ENCODE measurements around the gene NRG2. TPM values are rescaled to one million over a fixed set of nuclear protein-coding genes. Genes with fewer than 3 reads are reported as not detected.

Gene NRG2
- total RNA-seq, 1 experiment from 2014 or later, result not detected

DNA sequence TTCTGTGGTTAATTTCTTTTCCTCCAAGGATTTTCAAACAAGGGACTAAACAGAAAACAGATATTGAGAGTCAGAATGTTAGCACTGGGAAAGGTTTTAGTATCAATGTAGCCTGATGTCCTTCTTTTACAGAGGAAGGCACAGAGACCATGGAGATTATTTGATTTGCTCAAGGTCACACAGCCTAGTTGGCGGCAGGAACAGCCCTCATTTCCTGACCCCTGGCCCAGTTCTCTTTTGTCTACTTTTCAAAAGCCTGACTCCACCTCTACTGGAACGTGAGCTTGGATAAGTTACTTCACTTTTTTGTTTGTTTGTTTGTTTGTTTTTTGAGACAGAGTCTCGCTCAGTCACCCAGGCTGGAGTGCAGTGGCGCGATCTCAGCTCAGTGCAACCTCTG lies 6.6 kb upstream of the NRG2 start:
- H4K20me1 ChIP-seq (ENCODE audit: insufficient read depth, low read depth, low read length), result no peaks in the 10 kb centered on the region
- H3K4me1 ChIP-seq (ENCODE audit: low read length), result no peaks in the 10 kb centered on the region
- H3K27ac ChIP-seq (ENCODE audit: low read length), result no peak overlapping the region
- no peak overlapping the region for H3K4me2 ChIP-seq (ENCODE audit: low read depth, low read length, poor library complexity, severe bottlenecking)
- no peak overlapping the region for H2AFZ ChIP-seq (ENCODE audit: low read length)
- H3K9ac ChIP-seq (ENCODE audit: low read length), result no peak overlapping the region
- no peaks in the 10 kb centered on the region for H3K79me2 ChIP-seq (ENCODE audit: low read length)
- no peaks in the 10 kb centered on the region for H3K9me2 ChIP-seq (replicated peaks; ENCODE audit: insufficient read depth, low read length)
- no peaks in the 10 kb centered on the region for H3K9me3 ChIP-seq (ENCODE audit: low read length)
- H3K27me3 ChIP-seq (ENCODE audit: low read length), result no peaks in the 10 kb centered on the region
- no peaks in the 10 kb centered on the region for H3K36me3 ChIP-seq (ENCODE audit: insufficient read depth, low read length)
- no peak overlapping the region for H3K4me3 ChIP-seq (ENCODE audit: low read length)
- DNase-seq, result no peak

DNA sequence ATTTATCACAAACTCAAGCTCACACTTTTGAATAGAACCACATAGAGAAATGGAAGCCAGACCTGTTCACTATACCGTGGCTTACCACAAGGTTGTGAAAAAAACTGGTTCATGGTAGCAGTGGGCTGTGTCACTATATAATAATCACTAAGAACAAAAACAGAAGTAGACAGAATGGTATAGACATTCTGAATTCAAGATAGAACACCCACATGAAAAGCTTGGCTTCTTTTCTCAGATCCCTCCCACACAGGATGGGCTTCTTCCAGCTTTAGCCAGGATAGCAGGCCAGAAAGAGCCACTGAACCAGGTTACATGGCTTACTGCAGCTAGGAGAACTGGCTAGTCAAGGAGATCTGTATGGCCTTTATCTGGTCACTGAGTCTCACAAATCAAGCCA lies 6.1 kb upstream of the NRG2 start:
- H3K9me2 ChIP-seq (replicated peaks; ENCODE audit: insufficient read depth, low read length), result no peaks in the 10 kb centered on the region
- no peaks in the 10 kb centered on the region for H3K4me1 ChIP-seq (ENCODE audit: low read length)
- H3K79me2 ChIP-seq (ENCODE audit: low read length), result no peaks in the 10 kb centered on the region
- H3K27me3 ChIP-seq (ENCODE audit: low read length), result no peaks in the 10 kb centered on the region
- DNase-seq, result no peak
- no peak overlapping the region for H2AFZ ChIP-seq (ENCODE audit: low read length)
- no peak overlapping the region for H3K4me3 ChIP-seq (ENCODE audit: low read length)
- H3K9ac ChIP-seq (ENCODE audit: low read length), result no peak overlapping the region
- H3K36me3 ChIP-seq (ENCODE audit: insufficient read depth, low read length), result no peaks in the 10 kb centered on the region
- no peak overlapping the region for H3K4me2 ChIP-seq (ENCODE audit: low read depth, low read length, poor library complexity, severe bottlenecking)
- H3K9me3 ChIP-seq (ENCODE audit: low read length), result no peaks in the 10 kb centered on the region
- no peak overlapping the region for H3K27ac ChIP-seq (ENCODE audit: low read length)
- no peaks in the 10 kb centered on the region for H4K20me1 ChIP-seq (ENCODE audit: insufficient read depth, low read depth, low read length)

DNA sequence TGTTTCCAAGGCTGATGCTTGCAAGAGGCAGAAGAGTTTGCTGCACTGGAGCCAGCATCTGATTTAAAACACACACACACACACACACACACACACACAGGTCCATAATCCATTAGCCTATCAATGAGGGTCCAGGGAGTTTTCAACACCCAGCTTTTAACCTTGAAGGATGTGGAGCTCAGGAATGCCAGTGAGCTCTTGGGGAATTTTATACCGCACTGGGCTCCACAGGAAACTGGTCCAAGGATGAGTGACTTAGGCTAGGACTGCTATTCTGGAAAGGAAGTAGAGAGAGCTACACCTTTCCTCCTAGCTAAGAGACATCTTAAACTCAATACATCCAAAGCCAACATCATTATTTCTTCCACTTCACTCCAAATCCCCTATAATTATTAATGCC lies 942 bp upstream of the NRG2 start:
- no peaks in the 10 kb centered on the region for H3K36me3 ChIP-seq (ENCODE audit: insufficient read depth, low read length)
- no peaks in the 10 kb centered on the region for H4K20me1 ChIP-seq (ENCODE audit: insufficient read depth, low read depth, low read length)
- H3K4me3 ChIP-seq (ENCODE audit: low read length), result no peak overlapping the region
- no peak overlapping the region for H3K4me2 ChIP-seq (ENCODE audit: low read depth, low read length, poor library complexity, severe bottlenecking)
- DNase-seq, result no peak
- no peaks in the 10 kb centered on the region for H3K27me3 ChIP-seq (ENCODE audit: low read length)
- no peak overlapping the region for H3K9ac ChIP-seq (ENCODE audit: low read length)
- no peaks in the 10 kb centered on the region for H3K79me2 ChIP-seq (ENCODE audit: low read length)
- H3K4me1 ChIP-seq (ENCODE audit: low read length), result no peaks in the 10 kb centered on the region; the same call in 1 of the 2 replicates
- H3K9me3 ChIP-seq (ENCODE audit: low read length), result no peaks in the 10 kb centered on the region
- no peak overlapping the region for H2AFZ ChIP-seq (ENCODE audit: low read length)
- H3K27ac ChIP-seq (ENCODE audit: low read length), result no peak overlapping the region
- no peaks in the 10 kb centered on the region for H3K9me2 ChIP-seq (replicated peaks; ENCODE audit: insufficient read depth, low read length)

DNA sequence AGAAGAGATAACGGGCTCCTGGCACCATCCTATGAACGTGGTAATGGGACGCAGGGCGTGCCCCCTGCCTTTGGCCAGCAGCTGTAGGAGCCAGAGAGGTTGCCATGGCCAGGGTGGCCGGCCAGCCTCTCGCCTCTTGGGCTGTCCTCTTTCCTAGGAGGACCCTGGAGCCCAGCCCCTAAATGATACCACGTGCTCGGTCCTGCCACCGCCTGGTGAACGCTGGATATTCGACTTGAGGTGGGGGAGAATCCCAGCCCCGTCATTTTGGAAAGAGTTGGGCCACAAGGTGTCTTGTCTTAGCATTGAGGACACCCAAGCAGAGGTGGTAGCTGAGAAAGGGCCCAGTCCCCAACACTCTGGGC lies 391 bp upstream of the NRG2 start:
- no peaks in the 10 kb centered on the region for H4K20me1 ChIP-seq (ENCODE audit: insufficient read depth, low read depth, low read length)
- H3K9me3 ChIP-seq (ENCODE audit: low read length), result no peaks in the 10 kb centered on the region
- DNase-seq, result no peak
- H3K27ac ChIP-seq (ENCODE audit: low read length), result no peak overlapping the region
- no peaks in the 10 kb centered on the region for H3K36me3 ChIP-seq (ENCODE audit: insufficient read depth, low read length)
- H3K9me2 ChIP-seq (replicated peaks; ENCODE audit: insufficient read depth, low read length), result no peaks in the 10 kb centered on the region
- peak overlapping the region; percentile 53; the same call in 1 of the 2 replicates for H3K4me3 ChIP-seq (ENCODE audit: low read length)
- no peaks in the 10 kb centered on the region for H3K79me2 ChIP-seq (ENCODE audit: low read length)
- peak overlapping the region; percentile 24; the same call in 1 of the 2 replicates for H3K9ac ChIP-seq (ENCODE audit: low read length)
- no peaks in the 10 kb centered on the region for H3K27me3 ChIP-seq (ENCODE audit: low read length)
- H3K4me1 ChIP-seq (ENCODE audit: low read length), result no peaks in the 10 kb centered on the region; the same call in 1 of the 2 replicates
- H3K4me2 ChIP-seq (ENCODE audit: low read depth, low read length, poor library complexity, severe bottlenecking), result peak overlapping the region; percentile 63
- H2AFZ ChIP-seq (ENCODE audit: low read length), result peak overlapping the region; percentile 75; the same call in 1 of the 2 replicates

DNA sequence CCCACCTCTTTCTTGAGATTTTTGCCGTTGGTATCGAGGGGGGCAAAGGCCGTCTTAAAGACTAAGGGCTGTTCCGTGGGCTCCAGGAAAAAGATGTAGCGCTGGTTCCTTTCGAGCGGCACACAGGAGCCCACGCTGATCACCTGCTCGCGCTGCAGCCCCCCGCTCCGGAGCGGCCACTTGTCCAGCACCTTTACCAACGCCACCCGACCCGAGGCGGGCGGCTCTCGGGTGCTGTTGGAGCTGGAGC lies 781 bp downstream of the NRG2 start:
- no peak for DNase-seq
- no peaks in the 10 kb centered on the region for H3K27me3 ChIP-seq (ENCODE audit: low read length)
- no peak overlapping the region for H3K4me2 ChIP-seq (ENCODE audit: low read depth, low read length, poor library complexity, severe bottlenecking)

DNA sequence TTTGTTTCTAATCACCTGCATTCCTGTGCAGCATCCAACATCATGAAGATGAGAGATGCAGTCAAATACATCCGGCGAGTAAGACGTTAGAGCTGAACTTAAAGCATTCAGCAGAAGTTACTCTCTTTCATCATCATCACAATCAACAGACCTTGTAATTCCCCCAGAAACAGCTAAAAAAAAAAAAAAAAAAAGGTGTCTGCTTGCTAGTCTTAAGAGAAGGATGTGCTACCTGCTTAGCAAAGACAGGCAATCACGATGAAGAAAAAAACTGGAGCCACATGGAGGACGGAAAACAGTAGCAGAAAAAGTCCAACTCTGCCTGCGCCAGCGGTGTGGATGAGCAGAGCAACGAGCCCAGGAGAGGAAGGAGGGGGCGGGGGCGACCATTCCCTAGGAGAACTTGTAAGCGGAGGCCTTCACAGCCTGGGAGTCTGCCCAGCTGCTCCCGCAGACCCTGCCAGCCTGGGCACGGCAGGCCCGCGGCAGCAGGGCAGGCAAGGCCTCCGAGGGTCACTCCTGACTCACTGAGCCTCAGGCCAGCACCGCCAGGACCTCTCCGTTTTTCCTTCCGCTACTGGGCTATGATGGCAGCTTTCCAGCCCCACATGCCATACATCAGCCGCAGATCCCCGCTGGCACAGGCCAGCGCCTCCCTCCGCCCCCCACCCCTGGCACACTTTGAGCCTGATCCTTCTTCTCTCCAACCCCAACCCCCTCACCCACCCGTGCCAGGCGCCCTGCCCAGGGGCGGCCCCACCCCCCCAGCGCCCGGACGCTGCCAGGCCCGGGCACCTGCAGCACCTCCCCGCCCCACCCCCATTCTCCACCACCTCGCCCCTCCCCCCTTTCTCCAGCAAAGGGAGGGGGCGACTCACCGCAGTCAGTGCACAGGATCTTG lies 1.4 kb downstream of the NRG2 start:
- Histone ChIP-seq H3K79me2 (ENCODE audit: low read length) (no peaks in the 10 kb centered on the region), H3K27me3 (ENCODE audit: low read length) (no peaks in the 10 kb centered on the region), H3K9ac (ENCODE audit: low read length) (no peak overlapping the region), H3K9me2 (replicated peaks; ENCODE audit: insufficient read depth, low read length) (no peaks in the 10 kb centered on the region), H3K4me2 (ENCODE audit: low read depth, low read length, poor library complexity, severe bottlenecking) (no peak overlapping the region), H3K4me3 (ENCODE audit: low read length) (no peak overlapping the region), H3K36me3 (ENCODE audit: insufficient read depth, low read length) (no peaks in the 10 kb centered on the region), H3K27ac (ENCODE audit: low read length) (no peak overlapping the region), H3K9me3 (ENCODE audit: low read length) (no peaks in the 10 kb centered on the region), H2AFZ (ENCODE audit: low read length) (no peak overlapping the region), H4K20me1 (ENCODE audit: insufficient read depth, low read depth, low read length) (no peaks in the 10 kb centered on the region), H3K4me1 (ENCODE audit: low read length) (no peaks in the 10 kb centered on the region; the same call in 1 of the 2 replicates)
- no peak for DNase-seq

More for the DNA sequence above, 781 bp downstream of the NRG2 start:
- Histone ChIP-seq H3K4me3 (ENCODE audit: low read length) (no peak overlapping the region), H3K36me3 (ENCODE audit: insufficient read depth, low read length) (no peaks in the 10 kb centered on the region), H3K9me3 (ENCODE audit: low read length) (no peaks in the 10 kb centered on the region), H3K79me2 (ENCODE audit: low read length) (no peaks in the 10 kb centered on the region), H4K20me1 (ENCODE audit: insufficient read depth, low read depth, low read length) (no peaks in the 10 kb centered on the region), H2AFZ (ENCODE audit: low read length) (no peak overlapping the region), H3K9me2 (replicated peaks; ENCODE audit: insufficient read depth, low read length) (no peaks in the 10 kb centered on the region), H3K4me1 (ENCODE audit: low read length) (no peaks in the 10 kb centered on the region; the same call in 1 of the 2 replicates), H3K27ac (ENCODE audit: low read length) (no peak overlapping the region), H3K9ac (ENCODE audit: low read length) (no peak overlapping the region)

DNA sequence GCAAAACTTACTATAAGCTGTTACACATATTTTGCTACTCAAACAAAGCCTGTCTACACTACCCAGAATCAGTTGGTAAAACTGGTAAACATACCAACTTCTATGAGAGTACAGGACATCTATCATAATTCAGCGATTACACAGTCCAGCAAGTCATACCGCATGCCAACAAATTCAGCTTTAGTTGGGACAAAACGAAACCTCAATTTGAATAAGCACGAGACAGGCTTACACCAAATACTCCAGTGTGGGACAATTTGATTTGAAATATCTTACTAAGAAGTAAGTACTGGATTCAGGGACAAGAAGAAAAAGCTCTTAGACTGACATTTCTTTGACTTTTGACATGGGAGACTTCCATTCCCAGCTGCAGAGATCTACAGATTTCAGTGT lies 2.0 kb downstream of the NRG2 start:
- no peaks in the 10 kb centered on the region; the same call in 1 of the 2 replicates for H3K4me1 ChIP-seq (ENCODE audit: low read length)

DNA sequence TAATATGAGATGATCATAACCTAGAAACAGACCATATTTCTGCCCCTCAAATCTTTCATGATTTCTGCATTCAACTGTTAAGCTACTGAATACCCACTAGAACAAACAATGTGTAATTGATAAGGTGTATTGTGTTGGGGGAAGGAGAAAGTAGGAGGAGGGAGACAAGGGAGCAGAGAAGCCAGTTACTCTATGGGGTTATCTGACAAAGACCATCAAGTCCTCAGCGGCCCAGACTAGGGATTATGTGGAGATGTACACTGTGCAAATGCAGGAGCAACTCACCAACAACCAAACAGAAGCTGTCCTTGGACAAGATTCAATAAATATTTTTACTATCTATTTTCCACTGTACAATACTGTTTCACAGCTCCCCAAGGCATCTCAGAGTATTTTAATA lies 2.7 kb downstream of the NRG2 start:
- H3K4me1 ChIP-seq (ENCODE audit: low read length), result no peaks in the 10 kb centered on the region; the same call in 1 of the 2 replicates
- H3K9me3 ChIP-seq (ENCODE audit: low read length), result no peaks in the 10 kb centered on the region
- H3K27me3 ChIP-seq (ENCODE audit: low read length), result no peaks in the 10 kb centered on the region
- H3K36me3 ChIP-seq (ENCODE audit: insufficient read depth, low read length), result no peaks in the 10 kb centered on the region
- no peak overlapping the region for H3K4me2 ChIP-seq (ENCODE audit: low read depth, low read length, poor library complexity, severe bottlenecking)
- no peaks in the 10 kb centered on the region for H3K9me2 ChIP-seq (replicated peaks; ENCODE audit: insufficient read depth, low read length)
- no peak overlapping the region for H3K9ac ChIP-seq (ENCODE audit: low read length)
- H3K79me2 ChIP-seq (ENCODE audit: low read length), result no peaks in the 10 kb centered on the region
- no peak overlapping the region for H2AFZ ChIP-seq (ENCODE audit: low read length)
- H3K4me3 ChIP-seq (ENCODE audit: low read length), result no peak overlapping the region
- DNase-seq, result no peak
- H3K27ac ChIP-seq (ENCODE audit: low read length), result no peak overlapping the region
- H4K20me1 ChIP-seq (ENCODE audit: insufficient read depth, low read depth, low read length), result no peaks in the 10 kb centered on the region

More for the DNA sequence above, 2.0 kb downstream of the NRG2 start:
- Histone ChIP-seq H3K36me3 (ENCODE audit: insufficient read depth, low read length) (no peaks in the 10 kb centered on the region), H3K4me2 (ENCODE audit: low read depth, low read length, poor library complexity, severe bottlenecking) (no peak overlapping the region), H3K9me3 (ENCODE audit: low read length) (no peaks in the 10 kb centered on the region), H3K4me3 (ENCODE audit: low read length) (no peak overlapping the region), H3K27me3 (ENCODE audit: low read length) (no peaks in the 10 kb centered on the region), H2AFZ (ENCODE audit: low read length) (no peak overlapping the region), H3K27ac (ENCODE audit: low read length) (no peak overlapping the region), H3K9ac (ENCODE audit: low read length) (no peak overlapping the region), H3K79me2 (ENCODE audit: low read length) (no peaks in the 10 kb centered on the region), H4K20me1 (ENCODE audit: insufficient read depth, low read depth, low read length) (no peaks in the 10 kb centered on the region), H3K9me2 (replicated peaks; ENCODE audit: insufficient read depth, low read length) (no peaks in the 10 kb centered on the region)
- no peak for DNase-seq
